Caco-2 (cell line): ENCODE data around the gene STAG3. TPM values are rescaled to one million over a fixed set of nuclear protein-coding genes. Genes with fewer than 3 reads are reported as not detected.
"Not testable (repeated sequence)": the region's sequence is repeated elsewhere in the genome, so short reads cannot be mapped to it uniquely, and the experiment has no call there.

Experiments
- BruUV-seq: library from RNA; stranded (reverse); fragments of 400-500 nt; replicated peaks from 2 replicates; lab custom pipeline; 2021; lab: Mats Ljungman, UMichigan
- CTCF ChIA-PET: fragments of 300-600 bp; sonication (Branson Sonifier 250); formaldehyde crosslinking; loops from one replicate; lab custom pipeline; 2022; ENCODE audit warnings: antibody characterized with exemption; lab: Charles Lee
- POLR2A ChIA-PET: fragments of 300-600 bp; sonication (Branson Sonifier 250); formaldehyde crosslinking; loops from one replicate; lab custom pipeline; 2022; ENCODE audit warnings: antibody characterized with exemption; lab: Charles Lee
- DNase-seq, 2 experiments: peaks; one replicate each; pipeline versions ENCODE4 v3.0.0 to v3.0.0-alpha.2; 2020 to 2022
- H3K27me3 ChIP-seq: replicated peaks from 2 replicates; pipeline ENCODE4 v1.6.0; 2011; ENCODE audit warnings: low read length; ENCODE audit not compliant: control insufficient read depth, insufficient read depth
- H3K36me3 ChIP-seq: 2 replicates; pipeline ENCODE4 v1.5.1; 2011; ENCODE audit warnings: low read length; ENCODE audit not compliant: control insufficient read depth, insufficient read depth
- H3K4me1 ChIP-seq: fragments of 250-450 bp; sonication (Bioruptor Pico); 2 replicates; pipeline ENCODE4 v1.5.1; 2020; ENCODE audit warnings: mild to moderate bottlenecking
- H3K4me3 ChIP-seq: 2 replicates; pipeline ENCODE4 v1.5.1; 2011; ENCODE audit warnings: low read depth, mild to moderate bottlenecking, control low read depth, low read length
- H3K9me3 ChIP-seq: fragments of 250-450 bp; sonication (Bioruptor Pico); 2 replicates; pipeline ENCODE4 v1.5.1; 2020; ENCODE audit warnings: mild to moderate bottlenecking, moderate library complexity
- H3K27ac Mint-ChIP-seq: one replicate; pipeline ENCODE4 v1.8.0; 2022; ENCODE audit warnings: mixed read lengths; ENCODE audit not compliant: unreplicated experiment
- H3K27me3 Mint-ChIP-seq: one replicate; pipeline ENCODE4 v1.8.0; 2022; ENCODE audit warnings: mixed read lengths; ENCODE audit not compliant: insufficient read depth, unreplicated experiment
- H3K36me3 Mint-ChIP-seq: one replicate; pipeline ENCODE4 v1.8.0; 2022; ENCODE audit warnings: mild to moderate bottlenecking, mixed read lengths; ENCODE audit not compliant: insufficient read depth, unreplicated experiment
- H3K4me1 Mint-ChIP-seq: one replicate; pipeline ENCODE4 v1.8.0; 2022; ENCODE audit warnings: low read depth, mixed read lengths; ENCODE audit not compliant: unreplicated experiment
- H3K4me3 Mint-ChIP-seq: one replicate; pipeline ENCODE4 v1.8.0; 2022; ENCODE audit warnings: mild to moderate bottlenecking, moderate library complexity, mixed read lengths; ENCODE audit not compliant: unreplicated experiment
- H3K9me3 Mint-ChIP-seq: one replicate; pipeline ENCODE4 v1.8.0; 2022; ENCODE audit warnings: mixed read lengths; ENCODE audit not compliant: unreplicated experiment
- CTCF ChIP-seq, 2 experiments: fragments of 200-600 bp in 1 of 2; IDR thresholded peaks; 1 replicate in 1 of 2; 2 replicates in 1 of 2; pipeline versions ENCODE4 v1.5.1 to v1.8.0; 2011 to 2022; ENCODE audit warnings: antibody characterized with exemption in 1 of 2, control low read depth in 1 of 2, inconsistent platforms in 1 of 2, low read depth in 1 of 2, low read length in 1 of 2, mild to moderate bottlenecking in 1 of 2, moderate library complexity in 1 of 2; ENCODE audit not compliant: insufficient read depth in 1 of 2, severe bottlenecking in 1 of 2, unreplicated experiment in 1 of 2
- intact Hi-C: fragments of 100-400 bp; cut with micrococcal nuclease; formaldehyde crosslinking; loops from one replicate; pipeline ENCODE4 v1.10.0; 2022; ENCODE audit not compliant: unreplicated experiment
- total RNA-seq: library from RNA; stranded (reverse); gene quantifications from 2 replicates; pipeline ENCODE4 v1.2.3, GENCODE V29; 2022

Gene STAG3
- total RNA-seq, 1 experiment from 2014 or later = 1.3 TPM

GRCh38 chr7:100191775-100192174, 14.1 kb downstream of the STAG3 start:
- Mint-ChIP-seq H3K27me3 (no peaks in the 10 kb centered on the region), H3K4me1 (peaks cover 15% of the 10 kb centered on the region), H3K9me3 (no peaks in the 10 kb centered on the region), H3K4me3 (no peak overlapping the region), H3K36me3 (peaks cover 9% of the 10 kb centered on the region), H3K27ac (no peak overlapping the region)
- no peaks in the 10 kb centered on the region for H3K27me3 ChIP-seq
- no TSS peak for BruUV-seq
- H3K4me3 ChIP-seq = no peak overlapping the region
- TF ChIP-seq CTCF (IDR thresholded peaks at IDR 0.05; ENCODE audit: insufficient read depth in 1 of 2, low read depth in 1 of 2, low read length in 1 of 2, severe bottlenecking in 1 of 2, unreplicated experiment in 1 of 2) = no peak
- no peak for DNase-seq
- no peaks in the 10 kb centered on the region for H3K9me3 ChIP-seq
- no peaks in the 10 kb centered on the region for H3K36me3 ChIP-seq
- no peaks in the 10 kb centered on the region for H3K4me1 ChIP-seq
- intact Hi-C loops = no loop called here
- ChIA-PET POLR2A (no interaction called here), CTCF (no interaction called here)

- POLR2A ChIA-PET, H3K9me3 ChIP-seq, BruUV-seq, H3K4me3 ChIP-seq, H3K9me3 Mint-ChIP-seq, H3K4me1 ChIP-seq, H3K27me3 Mint-ChIP-seq, CTCF ChIA-PET, H3K36me3 ChIP-seq, H3K36me3 Mint-ChIP-seq, intact Hi-C loops, H3K27ac Mint-ChIP-seq, H3K27me3 ChIP-seq, H3K4me3 Mint-ChIP-seq, DNase-seq: not testable (repeated sequence)
- H3K4me1 Mint-ChIP-seq = peaks cover 15% of the 10 kb centered on the region
These were observed 14.7 kb downstream of the STAG3 start for GRCh38 chr7:100192281-100192862.

- BruUV-seq = no TSS peak
- ChIA-PET POLR2A (no interaction called here), CTCF (no interaction called here)
- no peak overlapping the region for H3K27ac Mint-ChIP-seq
- no peak overlapping the region for H3K4me3 Mint-ChIP-seq
- Histone ChIP-seq H3K4me1 (no peaks in the 10 kb centered on the region), H3K9me3 (no peaks in the 10 kb centered on the region), H3K4me3 (no peak overlapping the region), H3K27me3 (no peaks in the 10 kb centered on the region), H3K36me3 (no peaks in the 10 kb centered on the region)
- H3K9me3 Mint-ChIP-seq = no peaks in the 10 kb centered on the region
- peaks cover 9% of the 10 kb centered on the region for H3K36me3 Mint-ChIP-seq
- H3K27me3 Mint-ChIP-seq = no peaks in the 10 kb centered on the region
- DNase-seq = no peak
- intact Hi-C loops = no loop called here
- peaks cover 15% of the 10 kb centered on the region for H3K4me1 Mint-ChIP-seq
- no peak for TF ChIP-seq CTCF (IDR thresholded peaks at IDR 0.05; ENCODE audit: insufficient read depth in 1 of 2, low read depth in 1 of 2, low read length in 1 of 2, severe bottlenecking in 1 of 2, unreplicated experiment in 1 of 2)
These were observed 15.3 kb downstream of the STAG3 start for GRCh38 chr7:100192969-100193368.
